CD4-positive, alpha-beta T cell treated with Interleukin-4 for 4 hours (primary cell): Measurements from ENCODE around the gene EXOC1L.

ENCODE experiments used
- DNase-seq: peaks from one replicate; pipeline ENCODE4 v3.0.0-alpha.2; 2020

The EXOC1L gene

GRCh38 chr4:55884851-55885219, 65.2 kb downstream of the EXOC1L start:
- no peak for DNase-seq
